Loucy (cell line): ENCODE measurements around the gene SHISAL1.

Source experiments
- CTCF ChIP-seq: fragments of 200-600 bp; sonication (generic); conservative IDR thresholded peaks from 2 replicates; pipeline ENCODE4 v1.5.1; 2014; ENCODE audit warnings: mild to moderate bottlenecking, antibody characterized with exemption, low read length
- EZH2phosphoT487 ChIP-seq: fragments of 200-600 bp; IDR thresholded peaks from 2 replicates; pipeline ENCODE4 v1.6.1; 2018; ENCODE audit warnings: antibody characterized with exemption, mild to moderate bottlenecking, moderate library complexity, borderline replicate concordance

GRCh38 chr22:44214187-44214586 lies 98.6 kb downstream of the SHISAL1 start:
- TF ChIP-seq CTCF, result no peak
- TF ChIP-seq EZH2phosphoT487, result no peak
